ENCODE results near the gene C10orf90.

C10orf90 gene

GRCh38 chr10:126463286-126463685 lies 207.2 kb downstream of the C10orf90 start (continued):
- TF ChIP-seq ZNF248 (tag by site-specific recombination; IDR thresholded peaks at IDR 0.05) = no peak
- TF ChIP-seq REST (tag by site-specific recombination; IDR thresholded peaks at IDR 0.05) = no peak
- TF ChIP-seq ZNF175 (tag by site-specific recombination; IDR thresholded peaks at IDR 0.05) = no peak
- TF ChIP-seq HOXC10 (CRISPR knock-in tag; IDR thresholded peaks at IDR 0.05) = no peak
- no peak for TF ChIP-seq ZNF596 (tag by site-specific recombination; IDR thresholded peaks at IDR 0.05)
- TF ChIP-seq ZNF792 (tag by site-specific recombination; IDR thresholded peaks at IDR 0.05) = no peak
- TF ChIP-seq GLIS1 (tag by site-specific recombination; IDR thresholded peaks at IDR 0.05) = no peak

GRCh38 chr10:126461289-126461940 lies 209.1 kb downstream of the C10orf90 start:
- ChIA-PET CTCF (no interaction called here), POLR2A (no interaction called here)
- Histone ChIP-seq H3K9me3 (ENCODE audit: control insufficient read depth, insufficient read depth, low read depth, low read length) (no peaks in the 10 kb centered on the region), H3K4me3 (ENCODE audit: low read depth, low read length) (no peak overlapping the region), H3K36me3 (ENCODE audit: control insufficient read depth in 2 of 2, insufficient read depth in 1 of 2, low read length in 2 of 2) (no peaks in the 10 kb centered on the region), H3K27ac (ENCODE audit: extremely low read depth, low read depth, low read length) (no peak overlapping the region), H3K4me1 (ENCODE audit: control insufficient read depth, insufficient read depth, low read length) (no peaks in the 10 kb centered on the region)
- no peak for TF ChIP-seq ZNF561 (tag by site-specific recombination; IDR thresholded peaks at IDR 0.05; ENCODE audit: borderline replicate concordance)
- TF ChIP-seq RBAK (tag by site-specific recombination; IDR thresholded peaks at IDR 0.05) = no peak
- no peak for TF ChIP-seq ZNF658 (tag by site-specific recombination; IDR thresholded peaks at IDR 0.05)
- no peak for TF ChIP-seq ZNF140 (tag by site-specific recombination; IDR thresholded peaks at IDR 0.05)
- no peak for TF ChIP-seq ZNF266 (tag by site-specific recombination; IDR thresholded peaks at IDR 0.05; ENCODE audit: low read depth)
- no peak for TF ChIP-seq ZNF626 (tag by site-specific recombination; IDR thresholded peaks at IDR 0.05)
- no peak for TF ChIP-seq ZNF76 (tag by site-specific recombination; IDR thresholded peaks at IDR 0.05; ENCODE audit: borderline replicate concordance, low read depth)
- TF ChIP-seq OVOL3 (tag by site-specific recombination; IDR thresholded peaks at IDR 0.05) = no peak
- TF ChIP-seq YY1 (tag by site-specific recombination; IDR thresholded peaks at IDR 0.05) = no peak
- no peak for TF ChIP-seq ZNF398 (tag by site-specific recombination; IDR thresholded peaks at IDR 0.05)
- TF ChIP-seq ZNF404 (tag by site-specific recombination; IDR thresholded peaks at IDR 0.05) = no peak
- TF ChIP-seq ZNF350 (tag by site-specific recombination; IDR thresholded peaks at IDR 0.05) = no peak
- no peak for TF ChIP-seq GLI4 (tag by site-specific recombination; IDR thresholded peaks at IDR 0.05)

Measured in HEK293 (cell line).